Psoas muscle (tissue), 8 donors: ENCODE measurements around the gene DGUOK. TPM values are rescaled to one million over a fixed set of nuclear protein-coding genes. Genes with fewer than 3 reads are reported as not detected.
A peak's percentile ranks its signal among the peaks of the same experiment; 100 is the strongest.

Experiments used
- ATAC-seq, 4 donors: fragments of 200-7000 bp; cut with Tn5 transposase; one replicate each; pipeline ENCODE4 v1.9.1; 2020; ENCODE audit warnings: moderate library complexity in 3 of 4, mild to moderate bottlenecking in 2 of 4
- DNase-seq, 2 donors: peaks; one replicate each; pipeline ENCODE4 v3.0.0-alpha.2; 2020
- H3K27ac ChIP-seq: fragments of 200-600 bp; one replicate; pipeline ENCODE4 v1.8.0; 2022
- H3K27me3 ChIP-seq, 3 donors: fragments of 200-600 bp in 1 of 3; one replicate each; pipeline versions ENCODE4 v1.6.1 to v1.8.0; 2013 to 2022; ENCODE audit warnings: low read length in 2 of 3, mild to moderate bottlenecking in 2 of 3, moderate library complexity in 1 of 3; ENCODE audit not compliant: insufficient read depth in 3 of 3
- H3K36me3 ChIP-seq, 2 donors: fragments of 200-600 bp in 1 of 2; one replicate each; pipeline versions ENCODE4 v1.6.1 to v1.8.0; 2013 to 2022; ENCODE audit warnings: low read depth in 1 of 2, mild to moderate bottlenecking in 1 of 2, moderate library complexity in 1 of 2; ENCODE audit not compliant: insufficient read depth in 1 of 2
- H3K4me1 ChIP-seq: fragments of 200-600 bp; one replicate; pipeline ENCODE4 v1.8.0; 2022
- H3K4me3 ChIP-seq: fragments of 200-600 bp; one replicate; pipeline ENCODE4 v1.8.0; 2022; ENCODE audit warnings: mild to moderate bottlenecking
- H3K9me3 ChIP-seq: fragments of 200-600 bp; one replicate; pipeline ENCODE4 v1.8.0; 2022
- CTCF ChIP-seq: fragments of 200-600 bp; IDR thresholded peaks from one replicate; pipeline ENCODE4 v1.8.0; 2022; ENCODE audit warnings: antibody characterized with exemption
- WGBS, 3 donors: extraction: QIAGEN DNeasy Blood & Tissue Kit; methylation state at CpG; one replicate each; pipeline versions ENCODE4 v1.1.6 to v1.1.7; 2013; 5-methylcytosine and 5-hydroxymethylcytosine counted together
- intact Hi-C, 2 donors: fragments of 100-400 bp; cut with DNase I; formaldehyde crosslinking; loops; one replicate each; pipeline versions ENCODE4 v1.11.0 to v1.14.2; 2022
- polyA plus RNA-seq, 3 donors: library from polyadenylated mRNA; stranded (reverse); fragments of 200-250 nt; gene quantifications; one replicate each; pipeline ENCODE4 v1.2.3, GENCODE V29; 2013
- total RNA-seq, 4 donors: library from RNA; stranded (reverse); fragmentation: NEBNext Ultra II Directional in 2 of 4; extraction: Animal tissue kit (Norgen Biotek cat#: 25700) in 2 of 4; gene quantifications; one replicate each; pipeline versions ENCODE4 v1.2.1 to v1.2.4, GENCODE V29; 2021 to 2023
- donor health status: healthy with polysubstance abuse.
- donor health status: DM: no; HTN: no; CAD: no; lungs with moderate emphysema.
- donor health status: Bipolar disorder and iron deficiency.
- donor health status: healthy.
- donor health status: DM: yes; HTN: yes; CAD: no.
- donor health status: DM: no; HTN: no; CAD: no.
- donor health status: DM: no; HTN: no; CAD: no.
- donor health status: DM: yes; HTN: yes; CAD: no.

Gene DGUOK
- total and polyA plus RNA-seq, 7 donors: 12.9 to 74.2 (median 22.3) TPM

GRCh38 chr2:73981081-73982001 is 54.7 kb downstream of the DGUOK start:
- H3K36me3 ChIP-seq: peaks cover 0 to under 1% of the 10 kb centered on the region in 2 donors
- ATAC-seq (peak; percentile 17 to 61 (median 42)), DNase-seq (peak; percentile 49 to 69)
- H3K4me1 ChIP-seq: peaks cover 35% of the 10 kb centered on the region
- no peak for TF ChIP-seq CTCF
- intact Hi-C loops: loop anchor here in 1 of 2 donors (5.0 to 10.0 kb wide), 2 partner anchors 54 to 157 kb away; partner anchors contain the start of genes DGUOK and STAMBP
- H3K9me3 ChIP-seq: no peaks in the 10 kb centered on the region
- H3K27ac ChIP-seq: no peak overlapping the region
- 10 to 17% (median 10%) methylated on average over 31 of the region's 31 CpGs for WGBS, 3 donors
- H3K27me3 ChIP-seq: peaks cover 0 to 2% (median 0%) of the 10 kb centered on the region in 3 donors
- peak overlapping the region; percentile 61 for H3K4me3 ChIP-seq

GRCh38 chr2:73982140-73982617 is 55.5 kb downstream of the DGUOK start:
- peak; percentile 40 to 59 (median 55) for ATAC-seq
- TF ChIP-seq CTCF: no peak
- no peaks in the 10 kb centered on the region for H3K9me3 ChIP-seq
- peaks cover 0 to 4% of the 10 kb centered on the region in 2 donors for H3K36me3 ChIP-seq
- intact Hi-C loops: loop anchor here in 1 of 2 donors (5.0 to 10.0 kb wide), 2 partner anchors 55 to 157 kb away; partner anchors contain the start of genes DGUOK and STAMBP
- H3K27me3 ChIP-seq: peaks cover 0 to 2% (median 0%) of the 10 kb centered on the region in 3 donors
- WGBS, 3 donors: 13 to 43% (median 27%) methylated on average over 5 to 7 of the region's 7 CpGs
- DNase-seq: peak; percentile 41 to 58
- H3K4me3 ChIP-seq: peak overlapping the region; percentile 61
- peak overlapping the region; percentile 36 for H3K27ac ChIP-seq
- H3K4me1 ChIP-seq: peaks cover 43% of the 10 kb centered on the region

- Histone ChIP-seq H3K4me3 (peak overlapping the region; percentile 78), H3K4me1 (peaks cover 56% of the 10 kb centered on the region), H3K27me3 (peaks cover 0 to 2% (median 0%) of the 10 kb centered on the region in 3 donors), H3K27ac (peak overlapping the region; percentile 46), H3K9me3 (no peaks in the 10 kb centered on the region), H3K36me3 (peaks cover 0 to 4% of the 10 kb centered on the region in 2 donors)
- intact Hi-C loops: loop anchor here in 1 of 2 donors (5.0 to 10.0 kb wide), 2 partner anchors 56 to 159 kb away; partner anchors contain the start of genes DGUOK and STAMBP
- 44 to 57% (median 52%) methylated on average over 35 of the region's 35 CpGs for WGBS, 3 donors
- no peak for TF ChIP-seq CTCF
- peak in 2 of 4 donors; percentile 1 to 2 for ATAC-seq
- DNase-seq: peak in 1 of 2 donors; percentile 56
Measured at GRCh38 chr2:73983322-73984202, 56.9 kb downstream of the DGUOK start.

- 4 to 8% (median 7%) methylated on average over 46 to 85 of the region's 85 CpGs for WGBS, 3 donors
- peaks cover 0 to 4% of the 10 kb centered on the region in 2 donors for H3K36me3 ChIP-seq
- no peak for TF ChIP-seq CTCF
- intact Hi-C loops: loop anchor here in 1 of 2 donors (5.0 to 10.0 kb wide), 2 partner anchors 57 to 160 kb away; partner anchors contain the start of genes DGUOK and STAMBP
- ATAC-seq (peak; percentile 34 to 52 (median 48)), DNase-seq (peak; percentile 63 to 79)
- no peaks in the 10 kb centered on the region for H3K9me3 ChIP-seq
- peak within 1 kb of the TSS; percentile 78 for H3K4me3 ChIP-seq
- peaks cover 0 to 2% (median 0%) of the 10 kb centered on the region in 3 donors for H3K27me3 ChIP-seq
- peak within 1 kb of the TSS; percentile 46 for H3K27ac ChIP-seq
- peaks cover 56% of the 10 kb centered on the region for H3K4me1 ChIP-seq
Measured at GRCh38 chr2:73984203-73984921, 57.7 kb downstream of the DGUOK start, which contains the start of gene TET3. Gene TET3, plus strand, starts transcription at chr2:73984910. Its CDS starts 1,494 bp downstream, at chr2:73986404.
